ENCODE measurements around the gene TMBIM4. TPM values are rescaled to one million over a fixed set of nuclear protein-coding genes. Genes with fewer than 3 reads are reported as not detected.

Gene TMBIM4
- polyA plus RNA-seq, 1 of the 3 experiments (the other 2 are of a cell fraction): 68.5 TPM

GRCh38 chr12:66182956-66183355 lies 13.2 kb upstream of the TMBIM4 start (continued):
- TF ChIP-seq MEF2A (IDR thresholded peaks at IDR 0.05; ENCODE audit: borderline replicate concordance, low read depth): no peak
- no peak for TF ChIP-seq FOXM1 (IDR thresholded peaks at IDR 0.05; ENCODE audit: low read depth)
- no peak for TF ChIP-seq JUND (IDR thresholded peaks at IDR 0.05)
- no peak for TF ChIP-seq CHD2 (IDR thresholded peaks at IDR 0.05; ENCODE audit: low read length, partially characterized antibody)
- TF ChIP-seq USF1 (IDR thresholded peaks at IDR 0.05; ENCODE audit: borderline replicate concordance, low read depth): no peak
- no peak for TF ChIP-seq SIN3A (IDR thresholded peaks at IDR 0.05; ENCODE audit: borderline replicate concordance, low read depth, low read length)
- TF ChIP-seq MAX (IDR thresholded peaks at IDR 0.05; ENCODE audit: low read depth): no peak

- Histone ChIP-seq H3K4me3 (ENCODE audit: low read depth in 2 of 2, low read length in 1 of 2) (no peak overlapping the region), H3K27me3 (ENCODE audit: insufficient read depth) (peaks cover 13% of the 10 kb centered on the region; the same call in 1 of the 2 replicates), H3K27ac (ENCODE audit: low read depth in 2 of 2, low read length in 1 of 2) (no peak overlapping the region), H3K9me3 (no peaks in the 10 kb centered on the region), H3F3A (replicated peaks; ENCODE audit: insufficient read depth) (no peaks in the 10 kb centered on the region), H3K79me2 (ENCODE audit: insufficient read depth) (no peaks in the 10 kb centered on the region), H2AFZ (ENCODE audit: low read depth) (no peak overlapping the region), H3K4me1 (ENCODE audit: control insufficient read depth in 1 of 2, insufficient read depth in 2 of 2, low read depth in 1 of 2, low read length in 1 of 2) (no peaks in the 10 kb centered on the region), H3K4me2 (no peak overlapping the region), H3K36me3 (replicated peaks in 1 of 2; ENCODE audit: control insufficient read depth in 1 of 2, insufficient read depth in 2 of 2, low read length in 1 of 2) (no peaks in the 10 kb centered on the region), H3K9ac (no peak overlapping the region), H4K20me1 (ENCODE audit: insufficient read depth) (no peaks in the 10 kb centered on the region), H3K9me2 (no peaks in the 10 kb centered on the region)
- DNase-seq: no peak
- ChIA-PET CTCF (interaction anchor here (0.6 kb wide), 1 partner anchor 127 kb away, joined by 4 read pairs; no protein-coding TSS in a partner anchor), POLR2A (no interaction called here)
- 3% methylated on average over 1 of the region's 1 CpG for WGBS (ENCODE audit: low lambda C conversion rate)
- TF ChIP-seq RFX5 (IDR thresholded peaks at IDR 0.05; ENCODE audit: low read length): no peak
- TF ChIP-seq YY1 (IDR thresholded peaks at IDR 0.05; ENCODE audit: low read depth): no peak
- TF ChIP-seq MXI1 (IDR thresholded peaks at IDR 0.05; ENCODE audit: low read depth, low read length): no peak
- TF ChIP-seq IRF3 (IDR thresholded peaks at IDR 0.05; ENCODE audit: low read depth, low read length): no peak
- no peak for TF ChIP-seq FOSL2 (IDR thresholded peaks at IDR 0.05; ENCODE audit: borderline replicate concordance, low read depth)
- TF ChIP-seq NRF1 (IDR thresholded peaks at IDR 0.05; ENCODE audit: low read depth, low read length): no peak
- TF ChIP-seq RCOR1 (IDR thresholded peaks at IDR 0.05; ENCODE audit: low read length): no peak
- TF ChIP-seq CTCF (IDR thresholded peaks at IDR 0.05): no peak
- TF ChIP-seq ELF1 (IDR thresholded peaks at IDR 0.05): no peak
- no peak for TF ChIP-seq JUND (IDR thresholded peaks at IDR 0.05)
- no peak for TF ChIP-seq REST (IDR thresholded peaks at IDR 0.05; ENCODE audit: low read depth, low read length)
- no peak for TF ChIP-seq POLR2AphosphoS5 (IDR thresholded peaks at IDR 0.05; ENCODE audit: low read depth, low read length)
- TF ChIP-seq GATA2 (CRISPR knock-in tag; IDR thresholded peaks at IDR 0.05): no peak
- no peak for TF ChIP-seq RAD21 (IDR thresholded peaks at IDR 0.05; ENCODE audit: low read length)
- TF ChIP-seq FOXM1 (IDR thresholded peaks at IDR 0.05; ENCODE audit: low read depth): no peak
These were observed 6.5 kb upstream of the TMBIM4 start for GRCh38 chr12:66176105-66176900.
